Measurements from ENCODE around the gene CCDC112. TPM values are rescaled to one million over a fixed set of nuclear protein-coding genes. Genes with fewer than 3 reads are reported as not detected.

The CCDC112 gene
- polyA plus RNA-seq, 1 donor (not counting 4 experiments of a cell fraction or from before 2014, with no cell fraction given) = 4.0 TPM

GRCh38 chr5:115320515-115320914 lies 24.1 kb upstream of the CCDC112 start:
- Histone ChIP-seq H3K9me3 (ENCODE audit: control insufficient read depth, low read depth, low read length) (no peaks in the 10 kb centered on the region), H2AFZ (ENCODE audit: control insufficient read depth, low read length) (no peak overlapping the region), H4K20me1 (ENCODE audit: control insufficient read depth, extremely low read depth, insufficient read depth, low read length) (no peaks in the 10 kb centered on the region), H3K36me3 (ENCODE audit: control insufficient read depth in 2 of 2, extremely low read depth in 1 of 2, insufficient read depth in 2 of 2, low read length in 2 of 2) (no peaks in the 10 kb centered on the region), H3K79me2 (ENCODE audit: control insufficient read depth, insufficient read depth, low read length) (no peaks in the 10 kb centered on the region), H3K27me3 (ENCODE audit: control insufficient read depth, extremely low read depth, insufficient read depth, low read length) (no peaks in the 10 kb centered on the region), H3K27ac (ENCODE audit: control insufficient read depth, insufficient read depth, low read length) (no peak overlapping the region), H3K4me1 (ENCODE audit: control insufficient read depth, extremely low read depth, insufficient read depth, low read length) (peaks cover 6% of the 10 kb centered on the region), H3K9ac (ENCODE audit: control insufficient read depth, extremely low read depth, insufficient read depth, low read length) (no peak overlapping the region), H3K9me1 (ENCODE audit: control insufficient read depth, extremely low read depth, insufficient read depth, low read length) (no peaks in the 10 kb centered on the region), H3K4me2 (ENCODE audit: control insufficient read depth, extremely low read depth, insufficient read depth, low read depth, low read length) (no peak overlapping the region), H3K4me3 (ENCODE audit: control insufficient read depth in 2 of 3, extremely low read depth in 1 of 3, insufficient read depth in 2 of 3, low read depth in 1 of 3, low read length in 3 of 3) (no peak overlapping the region)
- no peak for DNase-seq (ENCODE audit: low read depth, low spot score)
- dilution Hi-C loops (cut with MboI; ENCODE audit: extremely low pct_ligation_motif_present, low sequenced_read_pairs) = no loop called here
- TF ChIP-seq CTCF (optimal IDR thresholded peaks at IDR 0.05 in 1 of 3, IDR thresholded peaks at IDR 0.05 in 1 of 3, conservative IDR thresholded peaks at IDR 0.05 in 1 of 3; ENCODE audit: extremely low read depth in 1 of 3, insufficient read depth in 2 of 3, low read length in 3 of 3) = no peak
- TF ChIP-seq EZH2 (IDR thresholded peaks at IDR 0.05; ENCODE audit: low read length) = no peak
- FAIRE-seq = peak; percentile 58

DNA sequence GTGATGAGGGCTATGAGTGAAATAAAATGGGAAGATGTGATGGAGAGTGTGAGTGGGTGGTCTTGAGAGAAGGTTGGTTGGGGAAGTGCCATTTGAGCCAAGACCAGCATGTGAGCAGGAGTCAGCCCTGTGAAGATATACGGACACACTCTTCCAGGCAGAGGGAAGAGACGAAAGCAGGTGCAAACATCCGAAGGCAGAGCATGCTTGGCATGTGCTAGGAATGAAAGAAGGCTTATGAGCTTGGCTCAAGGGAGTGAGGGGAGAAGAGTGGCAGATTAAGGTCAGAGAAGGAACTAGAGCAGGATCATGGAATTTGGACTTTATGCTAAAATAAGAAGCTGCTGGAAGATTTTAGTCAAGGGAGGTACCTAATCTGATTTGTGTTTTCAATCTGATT lies 23.6 kb upstream of the CCDC112 start:
- dilution Hi-C loops (cut with MboI; ENCODE audit: extremely low pct_ligation_motif_present, low sequenced_read_pairs) = no loop called here
- no peak for FAIRE-seq

More for the DNA sequence above, 23.6 kb upstream of the CCDC112 start:
- H3K9ac ChIP-seq (ENCODE audit: control insufficient read depth, extremely low read depth, insufficient read depth, low read length) = no peak overlapping the region
- no peaks in the 10 kb centered on the region for H3K9me3 ChIP-seq (ENCODE audit: control insufficient read depth, low read depth, low read length)
- no peak overlapping the region for H2AFZ ChIP-seq (ENCODE audit: control insufficient read depth, low read length)
- no peaks in the 10 kb centered on the region for H3K79me2 ChIP-seq (ENCODE audit: control insufficient read depth, insufficient read depth, low read length)
- no peak for TF ChIP-seq EZH2 (IDR thresholded peaks at IDR 0.05; ENCODE audit: low read length)
- no peak for TF ChIP-seq CTCF (optimal IDR thresholded peaks at IDR 0.05 in 1 of 3, IDR thresholded peaks at IDR 0.05 in 1 of 3, conservative IDR thresholded peaks at IDR 0.05 in 1 of 3; ENCODE audit: extremely low read depth in 1 of 3, insufficient read depth in 2 of 3, low read length in 3 of 3)
- H3K27ac ChIP-seq (ENCODE audit: control insufficient read depth, insufficient read depth, low read length) = no peak overlapping the region
- H3K36me3 ChIP-seq (ENCODE audit: control insufficient read depth in 2 of 2, extremely low read depth in 1 of 2, insufficient read depth in 2 of 2, low read length in 2 of 2) = no peaks in the 10 kb centered on the region
- no peaks in the 10 kb centered on the region for H3K27me3 ChIP-seq (ENCODE audit: control insufficient read depth, extremely low read depth, insufficient read depth, low read length)
- no peak for DNase-seq (ENCODE audit: low read depth, low spot score)
- no peaks in the 10 kb centered on the region for H3K9me1 ChIP-seq (ENCODE audit: control insufficient read depth, extremely low read depth, insufficient read depth, low read length)
- no peak overlapping the region for H3K4me3 ChIP-seq (ENCODE audit: control insufficient read depth in 2 of 3, extremely low read depth in 1 of 3, insufficient read depth in 2 of 3, low read depth in 1 of 3, low read length in 3 of 3)
- H4K20me1 ChIP-seq (ENCODE audit: control insufficient read depth, extremely low read depth, insufficient read depth, low read length) = no peaks in the 10 kb centered on the region
- peaks cover 6% of the 10 kb centered on the region for H3K4me1 ChIP-seq (ENCODE audit: control insufficient read depth, extremely low read depth, insufficient read depth, low read length)
- no peak overlapping the region for H3K4me2 ChIP-seq (ENCODE audit: control insufficient read depth, extremely low read depth, insufficient read depth, low read depth, low read length)

All from keratinocyte (primary cell).